SW 1271 (cell line): ENCODE data around the gene PASK.
"Not testable (repeated sequence)": the region's sequence is repeated elsewhere in the genome, so short reads cannot be mapped to it uniquely, and the experiment has no call there.

Experiments
- DNase-seq, 2 experiments: peaks; one replicate each; lab custom pipeline; 2025; lab: John Stamatoyannopoulos, UW

The PASK gene

GRCh38 chr2:241148891-241149674 is at the start of gene PASK:
Gene PASK, minus strand, starts transcription at chr2:241149472. Its CDS starts 6,440 bp downstream, at chr2:241143032.
- DNase-seq = peak; percentile 94 to 95

GRCh38 chr2:241198381-241199279 is 49.4 kb upstream of the PASK start:
- no peak for DNase-seq

DNA sequence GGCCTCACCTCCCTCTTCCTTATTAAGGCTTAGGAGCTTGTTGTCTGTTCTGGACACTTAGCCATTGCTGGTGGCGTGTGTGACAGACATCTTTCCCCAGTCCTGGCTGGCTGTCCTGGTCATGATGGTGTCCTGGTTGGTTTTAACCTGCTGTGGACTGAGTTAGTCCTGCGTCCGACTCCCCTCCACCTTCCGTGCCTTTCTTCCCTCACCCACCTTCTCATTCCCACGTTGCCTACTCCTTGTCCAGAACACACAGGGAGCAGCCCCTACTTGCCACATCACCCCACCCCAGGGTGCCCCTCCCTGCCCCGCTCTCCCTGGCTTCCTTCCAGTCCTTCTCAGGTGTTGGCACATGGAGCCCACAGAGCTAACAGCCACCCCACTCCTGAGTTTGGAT is 48.7 kb upstream of the PASK start:
- no peak for DNase-seq

DNA sequence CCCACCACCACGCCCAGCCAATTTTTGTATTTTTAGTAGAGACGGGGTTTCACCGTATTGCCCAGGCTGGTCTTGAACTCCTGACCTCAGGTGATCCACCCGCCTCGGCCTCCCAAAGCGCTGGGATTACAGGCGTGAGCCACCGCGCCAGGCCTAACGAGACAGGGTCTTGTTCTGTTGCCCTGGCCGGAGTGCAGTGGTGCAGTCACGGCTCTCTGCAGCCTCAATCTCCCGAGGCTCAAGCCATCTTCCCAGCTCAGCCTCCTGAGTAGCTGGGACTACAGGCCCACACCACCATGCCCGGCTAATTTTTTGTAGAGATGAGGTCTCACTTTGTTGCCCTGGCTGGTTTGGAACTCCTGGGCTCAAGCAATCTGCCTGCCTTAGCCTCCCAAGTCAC is 48.0 kb upstream of the PASK start:
- not testable (repeated sequence) for DNase-seq

DNA sequence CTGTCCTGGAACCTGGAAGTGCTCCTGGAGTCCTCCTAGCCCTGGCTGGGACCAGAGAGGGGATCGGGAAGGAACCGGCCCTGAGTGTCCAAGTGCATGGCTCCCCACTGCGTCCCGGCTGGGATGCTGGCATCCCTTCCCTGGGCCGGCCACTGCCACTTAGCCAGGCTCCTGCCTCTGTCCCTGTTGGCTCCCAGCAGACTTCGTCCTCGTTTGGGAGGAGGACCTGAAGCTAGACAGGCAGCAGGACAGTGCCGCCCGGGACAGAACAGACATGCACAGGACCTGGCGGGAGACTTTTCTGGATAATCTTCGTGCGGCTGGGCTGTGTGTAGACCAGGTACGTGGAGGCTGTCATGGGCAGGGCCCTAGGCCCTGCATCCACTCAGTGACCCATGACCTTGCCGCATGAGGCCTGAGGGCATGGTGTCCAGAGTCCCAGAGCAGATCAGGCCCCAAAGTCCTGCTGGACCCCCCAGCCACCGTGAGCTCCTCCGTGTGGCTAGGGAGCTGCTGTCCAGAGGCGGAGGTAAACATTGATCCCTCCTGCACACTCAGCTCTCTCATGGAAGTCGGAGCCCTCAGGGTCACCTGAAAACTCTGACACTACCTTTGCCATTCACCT is 46.3 kb upstream of the PASK start:
- DNase-seq = no peak

DNA sequence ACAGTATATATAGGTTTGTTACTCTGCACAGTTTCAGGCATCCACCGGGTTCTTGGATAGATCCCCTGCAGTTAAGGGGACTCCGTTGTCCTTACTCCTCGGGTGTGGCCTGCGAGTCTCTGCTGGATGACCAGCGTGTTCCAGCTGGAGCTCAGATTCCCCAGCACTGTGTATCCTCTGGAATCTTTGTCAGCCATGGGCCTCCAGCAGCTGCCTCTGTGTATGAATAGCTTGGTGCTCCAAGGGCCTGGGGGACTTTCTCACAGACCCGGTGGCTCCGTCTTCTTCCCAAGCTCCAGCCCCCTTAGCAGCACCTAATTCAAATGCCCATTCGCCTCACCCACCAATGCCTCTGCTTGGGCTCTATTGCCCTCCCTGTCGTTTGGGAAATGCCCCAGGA is 45.5 kb upstream of the PASK start:
- DNase-seq = no peak

GRCh38 chr2:241193271-241193670 is 44.0 kb upstream of the PASK start:
- no peak for DNase-seq

DNA sequence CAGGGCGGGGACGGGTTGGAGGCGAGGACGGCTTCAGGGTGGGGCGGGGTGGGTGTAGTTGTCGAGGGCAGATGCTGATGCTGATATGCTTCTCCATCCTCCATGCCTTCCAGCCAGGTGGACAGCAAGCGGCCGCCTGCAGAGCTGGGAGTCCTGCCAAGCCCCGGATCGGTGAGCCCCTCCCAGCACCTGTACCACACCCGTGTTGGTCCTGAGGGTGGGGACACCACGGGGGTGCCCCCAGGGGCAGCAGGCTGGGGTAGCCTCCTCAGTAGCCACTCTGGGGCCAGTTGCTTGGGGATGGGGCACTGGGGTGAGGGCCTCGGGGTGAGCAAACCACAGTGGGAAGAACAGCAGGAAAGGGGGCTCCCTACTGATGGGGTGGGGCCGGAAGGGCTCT is 41.8 kb upstream of the PASK start:
- DNase-seq = no peak

GRCh38 chr2:241190291-241190981 is 41.2 kb upstream of the PASK start:
- DNase-seq = no peak

GRCh38 chr2:241189856-241190201 is 40.6 kb upstream of the PASK start:
- no peak for DNase-seq

DNA sequence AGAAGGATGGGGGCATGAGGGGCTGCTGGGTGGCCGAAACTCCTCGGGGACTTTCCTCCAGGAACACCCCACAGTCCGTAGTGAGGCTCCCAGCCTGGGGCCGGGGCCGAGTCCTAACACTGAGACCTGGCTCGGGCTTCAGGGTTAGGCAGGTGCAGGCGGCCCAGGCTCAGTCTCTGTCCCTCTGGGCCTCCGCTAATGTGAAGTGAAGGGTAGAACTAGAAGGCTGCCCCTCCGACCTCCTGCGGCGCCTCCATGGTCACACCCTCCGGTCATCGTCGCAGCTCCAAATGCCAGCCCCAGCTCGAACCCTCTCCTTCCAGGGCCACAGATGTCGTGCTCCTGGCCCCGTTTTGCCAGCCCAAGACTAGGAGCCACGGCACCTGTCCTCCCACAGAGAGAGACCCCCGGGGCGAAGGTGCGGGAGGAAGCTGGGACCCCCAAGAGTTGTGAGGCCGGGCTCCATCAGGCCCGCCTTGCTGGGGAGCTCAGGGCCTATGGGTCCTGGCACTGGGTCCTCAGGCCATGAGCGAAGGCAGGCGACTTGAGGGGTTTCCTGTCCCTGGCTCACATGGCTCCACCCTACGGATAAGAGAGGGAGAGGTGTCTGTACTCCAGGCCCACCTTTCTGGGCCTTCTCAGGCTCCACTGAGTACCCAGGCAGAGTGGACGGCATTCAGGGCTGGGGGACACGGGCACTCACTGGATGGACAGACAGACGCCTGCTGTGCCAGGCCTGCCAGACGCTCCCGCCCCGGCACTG is 40.0 kb upstream of the PASK start:
- DNase-seq = no peak

DNA sequence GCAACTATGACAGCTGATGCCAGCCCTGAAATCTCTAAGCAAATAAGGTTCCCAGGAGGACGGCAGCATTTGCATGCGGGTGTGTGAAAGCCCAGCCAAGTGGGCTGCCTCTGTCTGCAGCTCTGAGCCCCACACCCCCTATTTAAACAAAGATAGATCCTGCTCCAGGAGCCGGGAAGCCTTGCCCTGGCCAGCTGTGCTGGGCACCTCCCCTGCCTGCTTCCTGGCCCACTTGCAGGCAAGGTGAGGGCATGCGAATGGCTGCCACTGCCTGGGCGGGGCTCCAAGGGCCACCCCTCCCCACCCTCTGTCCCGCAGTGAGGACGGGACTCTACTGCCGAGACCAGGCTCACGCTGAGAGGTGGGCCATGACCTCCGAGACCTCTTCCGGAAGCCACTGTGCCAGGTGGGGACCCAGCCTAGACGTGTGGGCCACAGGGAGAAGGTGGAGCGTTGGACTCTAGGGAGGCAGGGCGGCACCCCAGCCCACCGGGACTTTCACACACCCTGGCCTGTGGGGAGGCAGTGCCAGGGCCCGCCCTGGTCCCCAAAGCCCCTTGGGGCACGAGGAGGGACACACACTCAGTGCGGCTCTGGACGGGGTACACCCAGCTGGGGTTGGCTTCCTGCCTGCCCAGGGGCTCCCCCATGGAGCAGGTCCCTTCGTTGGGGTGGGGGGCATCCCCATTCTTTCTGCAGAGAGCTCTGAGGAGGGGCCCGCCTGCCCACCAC is 39.3 kb upstream of the PASK start, which contains the start of gene ANO7:
ANO7 (plus strand) TSS at position 317 of the 732 bp plus-strand sequence. CDS start 1,387 bp downstream, outside the sequence.
- no peak for DNase-seq

DNA sequence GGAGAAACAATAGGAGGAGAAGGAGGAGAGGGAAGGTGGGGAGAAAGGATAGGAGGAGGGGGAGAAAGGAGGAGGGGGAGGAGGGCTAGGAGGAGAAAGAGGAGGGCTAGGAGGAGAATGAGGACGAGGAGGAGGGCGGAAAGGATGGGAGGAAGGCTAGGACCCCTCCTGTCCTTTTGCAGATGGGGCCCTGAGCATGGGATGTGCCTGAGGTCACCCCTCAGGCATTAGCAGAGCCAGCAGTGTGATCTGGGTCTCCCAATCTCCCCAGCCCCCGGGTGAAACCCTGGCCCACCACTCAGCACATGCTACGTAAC is 38.6 kb upstream of the PASK start:
- DNase-seq = no peak

DNA sequence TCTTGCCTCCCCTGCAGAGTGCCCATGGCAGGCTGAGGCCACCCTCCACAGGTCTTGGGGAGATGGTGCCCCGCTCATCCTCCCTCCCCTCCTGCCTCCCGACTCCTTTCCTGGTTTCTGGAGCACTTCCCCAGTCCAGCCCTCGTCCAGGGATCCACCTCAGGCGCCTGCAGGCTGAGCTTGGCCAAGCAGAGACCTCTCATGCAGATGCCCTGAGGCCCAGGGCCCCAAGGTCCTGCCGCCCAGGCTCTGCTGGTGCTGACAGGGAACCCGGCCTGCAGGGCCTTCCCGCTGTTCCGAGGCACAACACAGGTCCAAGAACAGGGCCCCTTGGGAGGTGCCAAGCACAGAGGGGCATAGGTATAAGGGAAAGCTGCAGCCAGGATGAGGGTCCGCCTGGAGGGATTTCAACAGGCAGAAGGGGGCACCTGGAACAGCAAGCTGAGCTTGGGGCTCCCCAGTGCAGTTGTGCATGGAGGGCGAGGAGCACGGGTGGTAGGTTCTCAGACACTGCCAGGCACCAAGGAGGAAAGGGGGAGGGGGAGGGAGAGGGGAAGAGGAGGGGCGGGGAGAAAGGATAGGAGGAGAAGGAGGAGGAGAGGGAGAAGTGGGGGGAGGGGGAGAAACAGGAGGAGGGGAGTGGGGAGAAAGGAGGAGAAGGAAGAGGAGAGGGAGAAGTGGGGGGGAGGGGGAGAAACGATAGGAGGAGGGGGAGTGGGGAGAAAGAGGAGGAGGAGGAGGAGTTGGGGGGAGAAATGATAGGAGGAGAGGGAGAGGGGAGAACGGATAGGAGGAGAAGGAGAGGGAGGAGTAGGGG is 38.0 kb upstream of the PASK start:
- no peak for DNase-seq

DNA sequence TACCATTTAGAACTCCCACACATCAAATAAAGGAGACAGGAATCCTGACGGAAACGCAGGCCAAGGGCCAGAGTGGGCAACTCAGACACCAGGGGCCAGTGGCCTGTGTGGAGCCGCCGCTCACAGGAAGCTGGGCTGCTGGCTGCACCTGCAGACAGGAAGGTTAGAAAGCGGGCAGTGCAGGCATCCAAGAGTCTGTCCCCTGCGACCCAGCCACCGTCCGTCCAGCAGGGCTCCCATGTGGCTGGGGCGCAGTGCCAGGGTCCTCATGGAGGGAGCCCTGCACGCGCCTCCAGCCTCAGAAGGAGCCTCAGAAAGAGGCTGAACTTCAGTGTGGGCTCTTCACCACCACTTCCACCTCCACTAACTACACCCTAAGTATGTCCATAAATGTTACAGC is 36.7 kb upstream of the PASK start:
- DNase-seq = no peak

DNA sequence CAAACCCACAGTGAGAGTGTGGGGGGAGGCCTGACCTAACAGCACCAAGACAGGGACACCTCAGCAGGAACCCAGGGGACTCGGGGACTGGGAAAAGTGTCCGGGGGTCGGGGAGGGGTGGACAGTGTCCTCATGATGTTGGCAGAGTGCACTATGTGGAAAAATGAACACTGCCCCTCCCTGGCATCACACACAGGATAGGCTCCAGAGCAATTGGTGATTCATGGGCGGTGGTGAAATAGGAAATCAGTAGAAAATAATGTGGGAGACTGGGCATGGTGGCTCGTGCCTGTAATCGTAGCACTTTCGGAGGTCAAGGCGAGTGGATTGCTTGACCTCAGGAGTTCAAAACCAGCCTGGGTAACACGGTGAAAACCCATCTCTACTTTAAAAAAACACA is 35.6 kb upstream of the PASK start:
- DNase-seq = no peak

- no peak for DNase-seq
Measured at GRCh38 chr2:241183221-241183620, 33.9 kb upstream of the PASK start.

GRCh38 chr2:241182531-241183133 is 33.4 kb upstream of the PASK start:
- no peak for DNase-seq

DNA sequence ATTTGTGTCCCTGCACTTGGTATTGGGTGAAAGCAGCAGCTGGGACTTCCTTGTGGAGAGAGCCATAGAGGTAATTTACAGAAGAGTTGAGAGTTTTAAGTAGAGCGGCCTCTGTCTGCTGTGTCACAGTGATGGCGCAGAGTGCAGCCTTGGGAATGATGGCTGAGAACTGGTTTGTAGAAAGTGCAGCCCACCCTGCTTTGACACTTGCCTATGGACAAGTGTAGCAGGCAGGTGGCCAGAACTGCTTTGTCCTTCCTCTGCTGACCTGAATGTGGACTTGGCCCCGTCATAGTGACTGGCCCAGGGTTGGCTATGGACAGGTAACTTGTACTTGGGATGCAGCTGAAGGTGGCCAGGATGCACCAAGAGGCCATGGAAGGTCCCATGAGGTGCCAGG is 32.9 kb upstream of the PASK start:
- no peak for DNase-seq
